ENCODE measurements around the gene LGR4.
A peak's percentile ranks its signal among the peaks of the same experiment; 100 is the strongest.

Gene LGR4

GRCh38 chr11:27401280-27401832 is 71.2 kb downstream of the LGR4 start:
- no peak for DNase-seq (ENCODE audit: low read depth)

DNA sequence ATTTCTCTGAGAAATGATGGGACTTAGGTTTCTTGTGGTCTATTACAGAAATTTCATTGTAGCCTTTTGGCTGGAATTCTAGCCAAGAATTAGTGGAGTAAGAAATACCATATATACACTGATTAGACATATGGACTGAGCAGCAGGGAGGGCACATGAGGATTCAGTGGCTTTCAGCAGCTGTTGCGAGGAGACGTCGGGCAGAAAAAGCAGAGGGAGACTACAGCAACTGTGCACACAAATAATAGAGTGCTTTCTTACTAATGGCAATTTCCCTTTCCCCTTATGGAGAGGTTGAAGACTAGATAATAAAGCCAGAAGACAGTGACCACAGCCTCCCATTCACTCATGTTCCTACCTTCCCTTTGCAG is 74.2 kb downstream of the LGR4 start:
- DNase-seq (ENCODE audit: low read depth): no peak

- DNase-seq (ENCODE audit: low read depth): no peak
Observed at GRCh38 chr11:27397624-27398399, 74.8 kb downstream of the LGR4 start.

DNA sequence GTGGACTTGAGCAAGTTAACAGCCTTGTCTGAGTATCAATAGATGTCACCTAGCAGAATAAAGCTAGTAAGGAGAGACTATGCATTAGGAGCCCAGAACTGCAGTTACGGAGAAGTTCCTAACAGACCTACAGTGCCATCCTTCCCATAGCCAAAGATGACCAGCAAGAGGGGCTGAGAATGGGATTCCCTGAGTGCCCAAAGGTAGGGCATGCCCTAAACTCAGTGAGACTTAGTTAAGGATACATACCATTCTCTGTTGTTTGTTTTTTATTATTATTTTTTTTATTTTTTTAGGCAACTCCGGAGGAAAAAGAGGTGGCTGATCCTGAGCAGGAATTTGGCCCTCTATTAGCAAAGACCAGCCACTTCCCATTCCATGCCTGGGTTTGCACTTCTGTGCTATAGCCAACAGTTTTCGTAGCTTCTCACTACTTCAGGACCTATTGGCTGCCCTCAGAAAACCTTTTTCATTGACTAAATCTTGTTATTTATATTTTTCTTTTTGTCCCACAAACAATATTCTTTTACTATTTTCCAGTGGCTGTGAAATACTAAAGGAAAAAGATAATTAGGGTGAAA is 76.2 kb downstream of the LGR4 start:
- no peak for DNase-seq (ENCODE audit: low read depth)

GRCh38 chr11:27395556-27396258 is 76.9 kb downstream of the LGR4 start:
- no peak for DNase-seq (ENCODE audit: low read depth)

DNA sequence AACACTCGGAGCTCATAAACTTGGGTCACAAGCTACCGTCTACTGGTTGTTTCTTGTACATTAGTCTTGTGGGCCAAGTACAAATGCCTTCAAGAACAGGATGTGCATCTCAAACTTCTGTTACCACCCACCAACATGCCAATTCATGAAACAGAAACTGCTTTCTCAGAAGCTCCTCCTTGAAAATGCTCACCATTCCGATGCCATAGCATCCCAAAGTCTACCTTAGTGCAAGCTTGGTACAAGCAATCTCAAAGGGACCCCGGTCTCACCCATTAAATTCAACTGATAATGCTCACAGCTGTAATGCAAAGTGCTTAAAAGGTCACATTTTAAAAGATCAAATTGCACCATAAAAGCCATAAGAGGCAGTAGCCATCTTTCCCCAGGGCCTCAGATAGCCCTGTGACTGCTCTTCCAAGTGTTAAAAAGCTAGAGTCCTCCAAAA is 77.8 kb downstream of the LGR4 start:
- DNase-seq (ENCODE audit: low read depth): no peak

- peak; percentile 50 for DNase-seq (ENCODE audit: low read depth)
Observed at GRCh38 chr11:27392278-27393114, 80.1 kb downstream of the LGR4 start.

DNA sequence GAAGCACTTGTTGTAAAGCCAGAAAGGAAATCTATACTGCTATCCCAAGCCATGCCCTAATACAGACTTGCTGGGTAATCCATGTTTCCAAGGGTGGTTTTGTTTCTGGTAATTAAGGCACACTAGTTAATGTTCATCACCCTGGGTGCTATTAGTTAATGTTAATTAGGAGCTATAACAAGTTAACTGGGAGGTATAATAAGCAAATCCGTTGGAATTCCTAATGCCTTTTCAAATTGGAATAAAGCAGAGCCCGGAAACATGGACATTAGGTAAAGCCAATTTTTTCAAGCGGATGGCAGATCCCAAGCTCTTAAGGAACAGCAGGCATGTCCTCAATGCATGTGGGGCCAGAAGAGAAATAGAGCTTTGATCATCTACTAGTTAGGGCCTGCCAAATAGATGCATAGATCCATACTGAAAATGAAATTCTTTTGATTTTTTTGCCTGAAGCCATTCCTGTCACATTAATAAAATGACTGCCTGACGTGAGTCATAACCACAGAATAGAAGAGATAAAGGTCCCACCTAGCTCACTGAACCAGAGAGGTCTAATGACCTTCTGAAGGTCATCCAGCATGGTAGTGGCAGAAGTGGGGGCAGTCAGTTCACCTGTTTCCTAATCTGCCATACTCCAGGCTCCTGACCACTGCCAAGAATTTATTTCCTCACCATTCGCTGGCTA is 81.1 kb downstream of the LGR4 start:
- DNase-seq (ENCODE audit: low read depth): no peak

GRCh38 chr11:27390318-27391295 is 82.0 kb downstream of the LGR4 start:
- DNase-seq (ENCODE audit: low read depth): peak; percentile 46

- DNase-seq (ENCODE audit: low read depth): no peak
Observed at GRCh38 chr11:27388869-27389268, 83.7 kb downstream of the LGR4 start.

- no peak for DNase-seq (ENCODE audit: low read depth)
Observed at GRCh38 chr11:27388001-27388400, 84.6 kb downstream of the LGR4 start.

DNA sequence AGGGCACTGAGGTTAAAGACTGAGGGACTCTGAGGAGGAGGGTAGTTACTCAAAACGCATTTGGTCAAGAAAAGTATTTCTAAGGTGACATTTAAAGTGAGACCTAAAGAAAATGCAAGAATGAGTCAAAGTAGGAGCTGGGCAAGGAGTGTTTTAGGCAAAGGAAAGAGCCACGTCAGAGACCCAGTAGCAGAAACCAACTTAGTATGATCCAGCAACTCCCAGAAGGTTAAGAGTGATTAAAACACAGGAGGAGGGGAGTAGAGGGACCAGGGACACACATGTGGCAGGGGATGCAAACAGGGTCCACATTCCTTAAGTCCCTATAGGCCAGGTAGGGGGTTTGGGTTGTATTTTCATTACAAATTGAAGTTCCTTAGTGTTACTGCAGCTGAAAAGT is 85.2 kb downstream of the LGR4 start:
- DNase-seq (ENCODE audit: low read depth): no peak

DNA sequence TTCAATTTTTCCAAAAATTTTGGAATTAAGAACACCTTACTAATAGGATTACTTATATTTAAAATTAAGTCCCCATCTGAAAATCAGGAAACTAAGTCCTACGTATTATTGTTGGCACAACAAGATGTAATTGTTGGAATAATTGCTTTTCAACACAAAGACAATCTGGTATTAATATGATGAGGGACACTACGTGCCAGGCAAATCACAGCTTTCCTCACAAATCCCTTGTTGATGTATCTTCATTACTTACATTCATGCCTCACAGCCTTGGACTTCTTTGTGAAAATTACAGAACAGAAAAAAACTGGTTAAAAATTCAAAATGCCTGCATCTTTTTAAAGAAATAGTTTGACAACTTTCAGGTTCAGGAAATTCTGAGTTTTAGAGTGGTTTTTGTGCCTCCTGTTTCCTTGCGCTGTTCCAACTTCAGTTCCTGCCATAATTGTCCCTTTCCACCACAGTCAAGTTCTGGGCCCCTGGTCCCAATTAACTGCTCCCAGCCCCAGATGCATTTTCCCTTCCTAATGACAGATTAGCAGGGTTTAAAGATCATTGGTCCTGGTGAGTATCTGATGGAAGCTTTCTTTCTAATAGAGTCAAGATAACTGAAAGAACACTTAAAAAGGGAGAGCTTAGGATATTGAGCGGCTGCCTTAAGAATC is 86.3 kb downstream of the LGR4 start:
- no peak for DNase-seq (ENCODE audit: low read depth)

DNA sequence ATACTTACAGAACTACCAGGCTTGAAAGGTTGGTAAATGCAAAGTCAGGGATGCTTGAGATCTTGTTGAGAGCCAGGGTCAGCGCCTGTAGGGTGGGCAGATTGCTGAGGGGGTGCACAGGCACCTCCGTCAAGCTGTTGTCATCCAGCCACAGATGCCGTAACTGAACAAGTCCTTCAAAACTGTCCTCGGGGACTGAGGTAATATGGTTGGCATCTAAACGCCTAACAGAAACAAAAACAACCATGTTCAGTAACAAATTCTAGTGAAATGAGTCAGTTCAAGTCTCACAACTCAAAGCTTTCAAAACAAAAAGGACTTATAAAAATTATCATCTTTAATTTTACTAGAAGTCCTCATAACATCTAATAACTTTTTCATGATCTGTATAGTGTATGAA is 87.3 kb downstream of the LGR4 start:
- peak; percentile 75 for DNase-seq (ENCODE audit: low read depth)

DNA sequence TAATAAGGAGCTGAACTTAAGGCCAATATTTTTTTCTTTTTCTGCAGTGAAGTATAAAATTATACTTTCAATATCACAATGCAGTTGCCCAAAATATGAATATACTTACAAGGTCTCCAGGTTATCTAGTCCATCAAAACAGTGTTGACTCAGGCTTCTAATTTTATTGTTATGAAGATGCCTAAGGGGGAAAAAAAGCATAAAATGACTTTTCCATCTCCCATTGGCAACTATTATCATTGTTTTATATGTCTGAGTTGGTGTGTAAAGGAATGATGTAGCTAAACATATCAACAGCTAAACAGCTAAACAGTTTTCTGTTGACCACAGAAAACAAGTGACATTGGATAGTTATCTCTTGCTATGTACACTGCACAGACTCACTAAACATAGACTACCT is 88.4 kb downstream of the LGR4 start:
- no peak for DNase-seq (ENCODE audit: low read depth)

- no peak for DNase-seq (ENCODE audit: low read depth)
Observed at GRCh38 chr11:27383645-27384044, 88.9 kb downstream of the LGR4 start.

- DNase-seq (ENCODE audit: low read depth): no peak
Observed at GRCh38 chr11:27381238-27381666, 91.3 kb downstream of the LGR4 start.

DNA sequence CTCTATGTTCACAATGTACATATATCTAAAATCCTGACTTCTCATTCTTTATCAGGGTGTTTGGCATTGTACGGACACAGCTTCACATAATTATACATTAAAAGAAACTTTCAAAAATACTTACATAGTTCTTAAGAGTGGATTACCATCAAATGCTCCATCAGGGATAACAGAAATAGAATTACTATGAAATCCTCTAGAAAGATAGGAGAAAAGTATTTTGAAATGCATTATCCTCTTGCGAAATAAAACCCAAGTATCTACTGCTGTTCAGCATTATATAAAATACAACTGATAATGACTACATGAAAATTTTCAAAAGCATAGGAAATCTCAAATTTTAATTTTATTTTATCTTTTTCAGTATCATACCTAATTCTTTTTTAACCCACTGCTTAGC is 91.8 kb downstream of the LGR4 start:
- no peak for DNase-seq (ENCODE audit: low read depth)

- DNase-seq (ENCODE audit: low read depth): no peak
Observed at GRCh38 chr11:27379449-27379848, 93.1 kb downstream of the LGR4 start.

DNA sequence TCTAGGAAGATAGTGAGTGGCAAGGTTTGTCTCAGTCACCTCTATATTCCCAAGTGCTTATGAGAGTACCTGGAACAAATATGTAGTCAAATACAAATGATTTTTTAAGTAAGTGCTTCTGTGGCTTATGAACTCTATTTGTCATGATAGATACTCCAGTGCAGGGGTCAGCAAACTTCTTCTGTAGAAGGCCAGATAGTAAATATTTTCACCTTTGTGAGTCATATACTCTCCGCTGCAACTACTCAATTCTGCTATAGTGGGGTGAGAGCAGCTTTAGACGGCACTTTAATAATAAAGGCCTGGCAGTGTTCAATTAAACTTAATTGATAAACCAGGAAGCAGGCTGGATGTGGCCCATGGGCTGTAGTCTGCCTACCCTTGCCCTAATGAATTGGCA is 97.2 kb downstream of the LGR4 start:
- no peak for DNase-seq (ENCODE audit: low read depth)
